Neuron (in vitro differentiated cells): ENCODE measurements around the gene EXOC6.

Experiments
- H2AFZ ChIP-seq: one replicate; pipeline ENCODE4 v1.6.1; 2013; ENCODE audit warnings: low read depth, mild to moderate bottlenecking, inconsistent platforms, low read length, moderate library complexity
- H3K27me3 ChIP-seq: one replicate; pipeline ENCODE4 v1.6.1; 2013; ENCODE audit warnings: low read length; ENCODE audit not compliant: insufficient read depth
- H3K36me3 ChIP-seq: one replicate; pipeline ENCODE4 v1.6.1; 2013; ENCODE audit warnings: low read length; ENCODE audit not compliant: insufficient read depth
- H3K4me1 ChIP-seq: one replicate; pipeline ENCODE4 v1.6.1; 2013; ENCODE audit warnings: low read length; ENCODE audit not compliant: insufficient read depth
- H3K4me3 ChIP-seq: 2 replicates; pipeline ENCODE4 v1.5.1; 2013; ENCODE audit warnings: mild to moderate bottlenecking, low read length, moderate library complexity
- H3K9me3 ChIP-seq: one replicate; pipeline ENCODE4 v1.6.1; 2013; ENCODE audit warnings: low read length

EXOC6 gene

DNA sequence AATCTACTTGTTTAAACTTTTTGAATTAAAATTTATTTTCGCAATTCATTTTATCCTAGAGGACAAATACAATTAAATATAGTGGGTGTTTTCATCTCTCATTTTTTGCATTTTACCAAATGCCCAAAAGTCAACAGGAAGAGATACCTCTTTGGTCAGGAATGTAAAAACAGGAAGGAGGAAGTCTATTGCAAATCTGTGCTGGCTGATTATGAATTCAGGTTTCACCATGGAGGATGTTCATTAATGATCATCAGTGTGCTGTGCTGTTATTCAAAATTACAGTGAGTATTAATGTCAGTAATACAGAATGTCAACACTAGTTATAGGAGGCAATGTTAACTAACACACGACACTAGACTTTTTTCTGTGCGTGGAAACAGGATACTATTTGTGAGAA, 24.7 kb downstream of the EXOC6 start:
- Histone ChIP-seq H2AFZ (no peak overlapping the region), H3K4me3 (no peak overlapping the region), H3K36me3 (no peaks in the 10 kb centered on the region), H3K4me1 (no peaks in the 10 kb centered on the region), H3K27me3 (no peaks in the 10 kb centered on the region), H3K9me3 (no peaks in the 10 kb centered on the region)

DNA sequence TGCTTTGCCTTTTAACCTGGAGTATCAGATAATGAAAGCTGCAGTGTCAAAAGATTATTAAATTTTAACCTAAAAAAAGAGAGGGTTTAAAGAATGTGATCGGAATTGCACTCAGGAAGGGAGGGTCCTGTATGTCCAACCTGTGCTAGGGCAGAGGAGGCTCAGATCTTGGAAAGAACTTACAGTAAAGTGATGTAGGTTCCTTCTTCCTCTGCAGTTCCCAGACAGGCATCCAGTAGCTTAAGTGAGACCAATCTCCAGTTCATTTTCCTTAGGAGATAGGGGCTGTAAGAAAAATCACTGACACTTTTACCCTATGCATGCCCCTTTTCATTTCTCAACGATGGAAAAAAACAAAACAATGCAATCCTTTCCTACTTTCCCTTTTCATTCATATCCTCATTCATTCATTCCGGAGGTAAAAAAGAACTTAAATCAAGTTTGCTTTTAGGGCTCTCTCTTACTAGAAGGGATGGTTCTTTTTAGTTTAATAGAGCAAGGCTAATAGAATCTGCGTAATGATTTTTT, 28.3 kb downstream of the EXOC6 start:
- Histone ChIP-seq H3K27me3 (no peaks in the 10 kb centered on the region), H3K9me3 (no peaks in the 10 kb centered on the region), H3K36me3 (no peaks in the 10 kb centered on the region), H3K4me1 (no peaks in the 10 kb centered on the region), H3K4me3 (no peak overlapping the region), H2AFZ (no peak overlapping the region)

DNA sequence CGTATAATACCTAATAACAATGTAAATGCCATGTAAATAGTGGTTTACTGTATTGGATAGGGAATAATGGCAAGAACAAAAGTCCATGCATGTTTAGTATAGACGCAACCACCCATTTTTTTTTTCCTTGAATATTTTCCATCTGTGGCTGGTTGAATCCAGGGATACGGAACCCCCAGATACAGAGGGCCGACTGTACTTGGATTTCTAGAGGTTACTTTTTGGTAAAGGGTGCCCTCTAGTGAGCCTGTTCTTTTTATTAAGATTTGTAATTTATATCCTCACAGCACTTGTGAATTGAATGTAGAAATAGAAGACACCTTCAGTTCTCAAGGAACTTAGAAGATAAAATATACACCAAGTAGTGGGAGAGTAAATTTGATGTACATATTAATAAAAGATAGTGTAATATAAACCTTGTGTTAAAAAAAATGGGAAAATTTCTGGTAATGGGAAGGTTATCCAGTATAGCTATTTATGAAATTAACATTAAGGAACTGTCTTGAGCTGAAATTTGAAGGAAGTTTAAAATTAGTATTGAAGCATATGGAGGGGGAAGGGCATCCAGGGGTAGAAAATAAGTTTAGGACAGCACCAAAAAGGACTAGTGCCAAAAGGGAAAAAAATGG, 32.0 kb downstream of the EXOC6 start:
- Histone ChIP-seq H3K27me3 (no peaks in the 10 kb centered on the region), H3K4me3 (no peak overlapping the region), H2AFZ (no peak overlapping the region), H3K4me1 (no peaks in the 10 kb centered on the region), H3K36me3 (no peaks in the 10 kb centered on the region), H3K9me3 (no peaks in the 10 kb centered on the region)

DNA sequence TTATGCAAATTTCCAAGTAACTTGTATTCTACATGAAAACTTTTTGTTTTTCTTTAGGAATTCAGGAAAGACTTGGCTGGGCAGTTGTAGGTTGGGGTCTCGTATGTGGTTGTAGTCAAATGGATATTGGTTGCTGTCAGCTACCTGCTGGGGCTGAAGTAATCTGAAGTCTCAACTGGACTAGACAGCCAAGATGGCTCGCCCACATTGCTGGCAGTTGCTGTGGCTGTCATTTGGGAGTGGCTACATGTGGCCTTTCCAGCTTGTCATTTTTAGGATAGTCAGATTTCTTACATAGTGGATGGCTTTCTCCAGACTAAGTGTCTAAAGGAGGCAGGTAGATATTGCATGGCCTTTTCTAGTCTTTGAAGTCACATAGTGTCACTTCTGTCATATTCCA, 32.6 kb downstream of the EXOC6 start:
- no peaks in the 10 kb centered on the region for H3K9me3 ChIP-seq
- H2AFZ ChIP-seq = no peak overlapping the region
- H3K4me3 ChIP-seq = no peak overlapping the region
- no peaks in the 10 kb centered on the region for H3K27me3 ChIP-seq
- H3K4me1 ChIP-seq = no peaks in the 10 kb centered on the region
- H3K36me3 ChIP-seq = no peaks in the 10 kb centered on the region

DNA sequence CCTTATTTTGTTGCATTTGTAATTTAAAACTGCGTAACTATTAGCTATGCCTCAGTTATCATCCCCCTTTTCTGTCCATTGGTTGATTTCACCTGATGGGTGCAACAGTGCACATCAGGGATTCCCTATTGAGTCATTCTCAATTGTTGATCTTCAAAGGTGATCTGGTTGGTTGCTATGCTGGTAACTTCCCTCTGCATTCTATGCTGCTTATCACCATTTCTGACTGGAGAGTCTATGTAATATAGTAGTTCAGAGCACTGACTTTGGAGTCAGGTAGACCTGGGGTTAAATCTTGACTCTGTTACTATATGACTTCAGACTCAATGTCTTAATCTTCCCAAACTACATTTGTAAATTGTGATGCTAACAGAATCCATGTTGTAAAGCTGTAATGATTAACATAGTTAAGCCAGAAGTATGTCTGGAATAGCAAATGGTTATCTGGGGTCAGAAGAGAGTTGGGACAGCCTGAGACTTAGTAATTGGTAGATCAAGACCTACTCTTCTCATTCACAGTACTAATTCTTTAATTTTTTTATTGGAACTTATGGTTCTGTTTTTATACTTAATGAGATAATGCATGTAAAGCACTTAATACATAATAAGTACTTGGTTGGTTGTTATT, 38.1 kb downstream of the EXOC6 start:
- Histone ChIP-seq H2AFZ (no peak overlapping the region), H3K36me3 (no peaks in the 10 kb centered on the region), H3K4me3 (no peak overlapping the region), H3K9me3 (no peaks in the 10 kb centered on the region), H3K27me3 (no peaks in the 10 kb centered on the region), H3K4me1 (peaks cover 2% of the 10 kb centered on the region)

DNA sequence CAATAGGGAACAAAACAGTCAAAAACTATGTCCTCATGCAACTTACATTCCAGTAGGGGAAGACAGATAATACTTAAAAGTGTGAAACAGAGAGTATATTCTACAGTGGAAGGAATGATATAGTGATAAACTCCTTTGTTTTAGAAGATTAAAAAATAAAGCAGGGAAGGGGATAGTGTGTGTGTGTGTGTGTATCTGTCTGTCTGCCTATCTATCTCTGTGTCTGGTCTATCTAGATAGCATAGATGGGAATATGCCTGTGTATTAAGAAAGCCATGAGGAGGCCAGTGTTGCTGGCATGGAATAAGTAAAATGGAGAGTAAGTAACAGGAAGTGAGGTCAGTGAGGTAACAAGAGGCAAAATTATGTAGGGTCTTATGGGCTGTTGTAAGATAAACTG, 42.2 kb downstream of the EXOC6 start:
- Histone ChIP-seq H3K4me1 (peaks cover 35% of the 10 kb centered on the region), H3K27me3 (no peaks in the 10 kb centered on the region), H3K4me3 (no peak overlapping the region), H3K9me3 (no peaks in the 10 kb centered on the region), H2AFZ (no peak overlapping the region), H3K36me3 (no peaks in the 10 kb centered on the region)

DNA sequence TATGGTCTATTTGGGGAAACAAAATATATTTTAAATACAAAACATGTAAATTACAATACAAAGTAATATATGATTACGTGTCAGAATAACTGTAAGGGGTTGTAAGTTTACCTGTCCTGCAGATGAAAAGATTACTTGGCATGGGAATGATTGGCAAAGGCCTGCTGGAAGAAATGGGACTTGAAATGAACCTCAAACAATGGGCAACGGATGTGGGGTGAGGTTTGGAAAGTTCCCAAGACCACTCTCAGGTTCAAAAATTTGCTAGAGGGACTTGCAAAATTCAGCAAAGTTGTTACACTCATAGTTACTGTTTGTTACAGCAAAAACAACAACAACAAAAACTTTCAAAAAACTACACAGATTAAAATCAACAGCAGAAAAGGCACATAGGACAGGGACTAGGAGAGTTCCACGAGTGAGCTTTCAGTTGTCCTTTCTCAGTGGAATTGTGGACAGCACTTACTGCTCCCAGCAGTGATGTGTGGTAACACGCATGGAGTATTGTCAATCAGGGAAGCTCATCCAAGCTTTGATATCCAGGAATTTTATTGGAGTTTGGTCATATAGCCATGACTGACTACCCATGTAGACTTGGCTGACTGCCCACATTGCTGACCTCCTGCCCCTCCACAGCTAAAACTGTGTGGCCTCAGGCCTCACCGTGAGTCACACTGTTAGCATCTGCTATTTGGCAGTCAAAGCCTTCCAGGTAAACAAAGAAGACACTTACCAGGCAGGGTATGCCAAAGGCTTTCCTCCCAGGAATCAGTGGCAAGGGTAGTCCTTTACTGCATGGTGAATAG, 43.8 kb downstream of the EXOC6 start:
- Histone ChIP-seq H2AFZ (no peak overlapping the region), H3K27me3 (no peaks in the 10 kb centered on the region), H3K36me3 (no peaks in the 10 kb centered on the region), H3K4me1 (peaks cover 33% of the 10 kb centered on the region), H3K4me3 (no peak overlapping the region), H3K9me3 (no peaks in the 10 kb centered on the region)

DNA sequence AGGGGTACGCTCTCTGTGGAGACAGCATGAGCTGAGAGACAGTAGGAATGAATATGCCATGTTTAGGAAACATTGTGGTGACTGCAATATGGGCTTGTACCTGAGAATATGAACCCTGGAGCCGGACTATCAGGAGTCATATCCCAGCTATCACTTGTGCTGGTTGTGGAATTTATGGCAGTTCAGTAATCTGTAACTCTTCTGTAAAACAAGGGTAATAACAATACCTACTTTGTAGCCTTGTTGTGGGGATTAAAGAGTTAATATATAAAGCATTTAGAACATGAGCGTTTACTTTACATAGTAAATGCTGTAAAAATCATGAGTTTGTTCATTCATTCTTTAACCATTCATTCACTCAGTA, 44.4 kb downstream of the EXOC6 start:
- Histone ChIP-seq H2AFZ (no peak overlapping the region), H3K4me3 (no peak overlapping the region)

DNA sequence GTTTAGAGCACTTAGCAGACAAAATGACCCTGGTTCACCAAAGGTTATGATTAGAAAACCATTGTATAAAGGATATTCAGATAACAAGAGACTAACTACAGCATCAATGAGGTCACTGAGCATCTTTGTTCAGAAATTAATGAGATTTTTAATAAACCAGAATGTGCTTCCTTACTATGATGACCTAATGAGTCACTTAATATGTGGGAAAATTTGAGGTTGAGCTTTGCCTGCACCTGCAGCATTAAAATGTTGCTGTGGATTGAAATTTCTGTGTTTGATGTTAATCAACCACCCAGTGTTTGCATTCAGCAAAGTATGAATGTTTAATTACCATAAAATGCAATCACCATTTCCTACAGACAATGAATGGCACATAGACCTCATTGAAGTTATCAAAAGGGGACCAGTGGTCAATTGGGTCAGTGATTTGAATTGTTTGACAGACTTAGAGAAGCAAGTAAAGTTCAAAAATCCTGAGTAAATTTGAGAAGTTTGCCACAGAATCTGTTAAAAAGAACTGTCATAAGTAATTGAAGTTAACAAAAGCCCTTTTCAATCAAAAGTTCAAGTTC, 45.8 kb downstream of the EXOC6 start:
- H3K9me3 ChIP-seq = no peaks in the 10 kb centered on the region
- H2AFZ ChIP-seq = no peak overlapping the region
- no peaks in the 10 kb centered on the region for H3K27me3 ChIP-seq
- H3K4me3 ChIP-seq = no peak overlapping the region
- H3K4me1 ChIP-seq = peaks cover 33% of the 10 kb centered on the region
- H3K36me3 ChIP-seq = peaks cover 3% of the 10 kb centered on the region

More for the DNA sequence above, 44.4 kb downstream of the EXOC6 start:
- Histone ChIP-seq H3K9me3 (no peaks in the 10 kb centered on the region), H3K36me3 (peaks cover 3% of the 10 kb centered on the region), H3K4me1 (peaks cover 33% of the 10 kb centered on the region), H3K27me3 (no peaks in the 10 kb centered on the region)

DNA sequence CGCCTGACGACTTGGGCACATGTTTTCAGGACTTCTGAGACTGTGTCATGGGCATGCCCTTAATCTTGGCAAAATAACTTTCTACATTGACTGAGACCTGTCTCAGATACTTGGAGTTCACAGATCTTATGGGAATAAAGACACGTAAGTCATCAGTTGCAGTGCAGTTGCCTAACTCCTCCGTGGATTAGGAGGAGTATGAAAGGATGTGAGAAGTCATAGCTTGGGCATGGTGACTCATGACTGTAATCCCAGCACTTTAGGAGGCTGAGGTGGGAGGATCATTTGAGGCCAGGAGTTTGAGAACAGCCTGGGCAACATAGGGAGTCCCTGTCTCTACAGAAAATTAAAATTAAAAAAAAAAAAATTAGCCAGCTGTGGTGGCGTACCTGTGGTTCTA, 49.6 kb downstream of the EXOC6 start:
- no peaks in the 10 kb centered on the region for H3K27me3 ChIP-seq
- H3K4me3 ChIP-seq = no peak overlapping the region
- peaks cover 24% of the 10 kb centered on the region for H3K4me1 ChIP-seq
- H3K36me3 ChIP-seq = peaks cover 8% of the 10 kb centered on the region
- no peaks in the 10 kb centered on the region for H3K9me3 ChIP-seq
- no peak overlapping the region for H2AFZ ChIP-seq

DNA sequence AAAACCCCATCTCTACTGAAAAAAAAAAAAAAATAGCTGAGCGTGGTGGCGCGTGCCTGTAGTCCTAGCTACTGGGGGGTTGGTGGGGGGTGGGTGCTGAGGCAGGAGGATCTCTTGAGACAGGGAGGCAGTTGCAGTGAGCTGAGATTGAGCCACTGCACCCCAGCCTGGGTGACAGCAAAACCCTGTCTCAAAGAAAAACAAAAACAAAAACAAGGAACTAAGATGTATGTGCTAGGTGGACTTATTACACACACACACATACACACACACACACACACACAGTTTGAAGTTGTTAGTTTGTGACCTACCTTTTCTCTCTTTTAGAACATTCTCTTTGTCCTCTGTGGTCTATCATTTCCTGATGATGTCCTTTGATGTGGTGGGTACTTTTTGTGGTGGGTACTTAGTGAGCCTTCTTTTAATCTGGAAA, 53.5 kb downstream of the EXOC6 start:
- no peak overlapping the region for H2AFZ ChIP-seq
- H3K27me3 ChIP-seq = no peaks in the 10 kb centered on the region
- H3K9me3 ChIP-seq = no peaks in the 10 kb centered on the region
- H3K4me1 ChIP-seq = no peaks in the 10 kb centered on the region
- H3K4me3 ChIP-seq = no peak overlapping the region
- peaks cover 8% of the 10 kb centered on the region for H3K36me3 ChIP-seq

DNA sequence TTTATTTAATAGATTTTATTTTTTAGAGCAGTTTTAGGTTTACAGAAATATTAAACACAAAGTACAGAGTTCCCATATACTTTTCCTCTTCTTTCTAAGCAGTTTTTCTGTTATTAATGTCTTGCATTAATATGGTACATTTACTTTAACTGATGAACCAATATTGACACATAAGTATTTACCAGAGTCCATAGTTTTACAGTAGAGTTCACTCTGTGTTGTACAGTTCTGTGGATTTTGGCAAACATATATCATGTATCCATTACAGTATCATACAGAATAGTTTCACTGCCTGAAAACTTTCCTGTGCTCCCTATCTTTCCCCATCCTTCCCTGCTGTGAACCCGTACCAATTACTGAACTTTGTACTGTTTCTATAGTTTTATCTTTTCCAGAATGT, 55.3 kb downstream of the EXOC6 start:
- Histone ChIP-seq H3K4me3 (no peak overlapping the region), H3K9me3 (no peaks in the 10 kb centered on the region), H3K27me3 (no peaks in the 10 kb centered on the region), H3K36me3 (peaks cover 4% of the 10 kb centered on the region), H3K4me1 (no peaks in the 10 kb centered on the region), H2AFZ (no peak overlapping the region)

DNA sequence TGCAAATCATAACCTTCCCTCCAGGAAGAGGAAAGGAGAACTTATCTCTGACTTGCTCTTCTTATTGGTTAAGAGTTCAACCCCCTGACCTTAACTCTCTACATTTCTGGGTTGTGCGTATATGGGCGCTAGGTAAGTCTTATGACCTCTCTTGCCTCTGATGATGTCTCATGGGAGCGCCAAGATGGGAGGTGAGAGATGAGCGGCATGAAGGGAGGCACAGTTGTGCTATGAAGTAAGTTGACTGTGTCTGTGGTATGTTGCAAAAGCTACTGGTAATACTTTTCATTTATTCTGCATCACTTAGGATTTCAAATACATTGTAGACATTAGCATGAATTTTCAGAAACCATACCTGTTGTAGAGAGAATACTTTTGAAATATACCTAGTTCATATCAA, 59.0 kb downstream of the EXOC6 start:
- no peaks in the 10 kb centered on the region for H3K9me3 ChIP-seq

More for the DNA sequence above, 59.0 kb downstream of the EXOC6 start:
- Histone ChIP-seq H2AFZ (no peak overlapping the region), H3K36me3 (peaks cover 4% of the 10 kb centered on the region), H3K27me3 (no peaks in the 10 kb centered on the region), H3K4me3 (no peak overlapping the region), H3K4me1 (peaks cover 4% of the 10 kb centered on the region)
